ENCODE measurements around the gene TMEM200B.
"Not testable (repeated sequence)": the region's sequence is repeated elsewhere in the genome, so short reads cannot be mapped to it uniquely, and the experiment has no call there.

Gene TMEM200B

DNA sequence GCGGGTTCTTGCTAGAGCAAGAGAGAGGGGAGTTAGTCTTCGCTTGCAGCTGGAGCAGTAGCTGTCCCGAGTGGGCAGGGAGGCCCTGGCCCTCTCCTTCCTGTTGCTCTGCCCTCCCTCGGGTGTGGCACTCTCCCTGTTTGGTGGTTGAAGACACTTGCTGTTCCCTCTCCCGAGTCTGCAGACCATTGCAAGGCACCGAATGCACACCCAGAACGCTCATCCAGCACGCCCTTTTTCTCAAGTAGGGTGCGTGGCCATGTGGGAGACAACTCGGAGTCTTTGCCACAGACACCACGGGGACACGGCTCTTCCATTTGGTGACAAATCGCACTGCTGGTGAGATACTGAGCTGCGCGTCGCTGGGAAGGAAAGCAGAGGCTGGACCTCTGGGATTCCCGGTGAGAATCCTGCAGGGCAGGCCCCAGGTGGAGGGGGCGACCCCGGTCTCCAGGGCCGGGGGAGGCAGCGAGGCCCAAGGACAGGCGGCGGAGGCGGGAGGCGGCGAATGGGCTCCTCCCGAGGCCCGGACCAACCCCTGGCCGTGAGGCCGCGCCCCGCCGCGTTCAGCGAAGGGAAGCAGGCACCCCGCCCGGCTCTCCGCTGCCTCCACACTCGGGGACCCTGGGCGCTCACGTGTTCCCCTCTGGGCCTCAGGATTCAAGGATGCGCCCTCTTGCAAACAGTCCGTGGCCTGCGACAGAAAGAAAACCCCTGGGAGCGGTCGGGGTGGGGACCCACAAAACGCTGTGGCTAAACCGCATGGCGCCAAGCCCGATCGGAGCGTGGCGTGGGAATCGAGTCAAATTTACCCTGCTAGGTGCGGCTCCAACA is 10.4 kb upstream of the TMEM200B start:
- DNase-seq = no peak

DNA sequence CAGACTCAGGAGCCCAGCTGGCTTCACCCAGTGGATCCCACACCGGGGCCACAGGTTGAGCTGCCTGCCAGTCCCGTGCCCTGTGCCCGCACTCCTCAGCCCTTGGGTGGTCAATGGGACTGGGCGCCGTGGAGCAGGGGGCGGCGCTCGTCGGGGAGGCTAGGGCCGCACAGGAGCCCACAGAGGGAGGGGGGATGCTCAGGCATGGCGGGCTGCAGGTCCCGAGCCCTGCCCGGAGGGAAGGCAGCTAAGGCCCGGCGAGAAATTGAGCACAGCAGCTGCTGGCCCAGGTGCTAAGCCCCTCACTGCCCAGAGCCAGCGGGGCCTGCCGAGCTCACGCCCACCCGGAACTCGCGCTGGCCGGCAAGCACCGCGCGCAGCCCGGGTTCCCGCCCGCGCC is 7.4 kb upstream of the TMEM200B start:
- not testable (repeated sequence) for DNase-seq

- no peak for DNase-seq
These were observed 6.2 kb upstream of the TMEM200B start for GRCh38 chr1:29129916-29130315.

DNA sequence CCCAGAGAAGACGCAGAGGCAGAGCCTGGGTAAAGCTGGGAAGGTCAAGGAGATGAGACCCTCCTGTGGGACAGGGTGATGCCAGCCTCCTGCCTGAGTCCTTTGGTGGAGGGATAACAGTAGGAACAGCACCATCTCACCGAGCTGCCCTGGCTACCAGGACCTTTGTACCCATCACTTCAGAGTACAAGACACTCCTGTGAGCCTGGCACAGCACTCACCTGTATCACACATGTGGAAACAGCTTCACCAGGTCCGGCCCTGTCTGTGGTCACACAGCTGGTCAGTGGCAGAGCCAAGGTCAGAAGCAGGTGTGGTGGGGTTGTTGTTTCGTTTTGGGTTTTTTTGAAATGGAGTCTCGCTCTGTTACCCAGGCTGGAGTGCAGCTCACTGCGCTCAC is 5.0 kb upstream of the TMEM200B start:
- DNase-seq = no peak

- no peak for DNase-seq
These were observed 2.5 kb upstream of the TMEM200B start for GRCh38 chr1:29126198-29126597.

DNA sequence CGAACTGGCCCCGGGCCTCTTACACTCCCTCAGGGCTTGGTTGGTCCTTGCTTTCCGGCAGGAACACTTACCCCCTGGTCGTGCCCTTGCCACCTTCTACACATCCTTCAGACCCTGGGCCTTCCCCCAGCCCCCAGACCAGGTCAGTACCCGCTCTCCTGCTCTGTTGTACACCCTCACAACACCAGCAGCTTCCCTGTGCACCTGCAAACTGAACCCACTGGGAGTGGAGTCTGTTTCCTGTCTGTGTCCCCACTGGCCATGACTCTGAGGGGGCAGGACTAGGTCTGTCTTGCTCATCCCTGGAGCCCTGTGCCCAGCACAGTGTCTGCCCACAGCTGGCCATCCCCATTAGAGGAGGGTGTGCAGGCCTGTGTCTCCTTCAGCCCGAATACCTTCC is 2.1 kb upstream of the TMEM200B start:
- no peak for DNase-seq

GRCh38 chr1:29125237-29125641 is 1.5 kb upstream of the TMEM200B start:
- DNase-seq = no peak

DNA sequence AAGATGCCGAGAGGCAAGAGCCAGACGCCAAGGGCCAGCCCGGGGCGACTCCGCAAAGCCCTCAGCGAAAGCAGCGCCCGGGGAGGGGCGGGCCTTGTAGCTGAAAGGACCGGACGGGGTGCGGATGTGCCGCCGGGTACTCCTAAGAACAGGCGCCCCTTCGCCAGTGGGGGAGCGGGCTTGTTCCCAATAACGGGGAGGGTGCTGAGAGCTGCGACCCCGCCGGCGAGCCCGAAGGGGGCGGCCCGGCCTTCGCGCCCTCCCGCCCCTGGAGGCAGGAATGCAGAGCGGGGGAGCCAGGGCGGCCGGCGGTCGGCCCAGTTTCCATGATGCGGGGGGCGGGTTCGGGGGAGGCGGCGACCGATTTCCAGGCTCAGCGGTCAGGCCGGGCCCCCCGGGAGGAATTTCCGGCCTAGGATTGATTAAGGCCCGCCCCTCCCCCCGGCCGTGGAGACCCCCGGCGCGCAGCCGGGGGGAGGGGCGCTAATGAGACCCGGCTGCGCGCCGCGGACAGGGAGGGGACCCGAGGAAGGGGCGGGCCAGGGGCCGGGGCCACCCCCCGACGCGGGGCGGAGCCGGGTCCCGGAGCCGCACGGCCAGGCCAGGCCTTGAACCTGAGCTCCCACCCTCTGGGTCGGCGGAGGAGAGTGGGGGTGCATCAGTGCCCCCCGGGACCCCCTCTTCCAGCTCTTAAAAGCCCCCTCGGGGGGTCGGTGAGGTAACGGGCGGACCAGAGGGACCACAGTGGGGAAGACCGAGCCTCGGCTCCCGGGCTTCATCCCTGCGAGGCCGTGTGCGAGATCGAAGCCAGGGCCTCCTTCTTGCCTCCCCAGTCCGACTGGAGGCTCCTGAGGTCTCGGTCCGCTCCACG is 898 bp upstream of the TMEM200B start:
- DNase-seq = peak; percentile 61

DNA sequence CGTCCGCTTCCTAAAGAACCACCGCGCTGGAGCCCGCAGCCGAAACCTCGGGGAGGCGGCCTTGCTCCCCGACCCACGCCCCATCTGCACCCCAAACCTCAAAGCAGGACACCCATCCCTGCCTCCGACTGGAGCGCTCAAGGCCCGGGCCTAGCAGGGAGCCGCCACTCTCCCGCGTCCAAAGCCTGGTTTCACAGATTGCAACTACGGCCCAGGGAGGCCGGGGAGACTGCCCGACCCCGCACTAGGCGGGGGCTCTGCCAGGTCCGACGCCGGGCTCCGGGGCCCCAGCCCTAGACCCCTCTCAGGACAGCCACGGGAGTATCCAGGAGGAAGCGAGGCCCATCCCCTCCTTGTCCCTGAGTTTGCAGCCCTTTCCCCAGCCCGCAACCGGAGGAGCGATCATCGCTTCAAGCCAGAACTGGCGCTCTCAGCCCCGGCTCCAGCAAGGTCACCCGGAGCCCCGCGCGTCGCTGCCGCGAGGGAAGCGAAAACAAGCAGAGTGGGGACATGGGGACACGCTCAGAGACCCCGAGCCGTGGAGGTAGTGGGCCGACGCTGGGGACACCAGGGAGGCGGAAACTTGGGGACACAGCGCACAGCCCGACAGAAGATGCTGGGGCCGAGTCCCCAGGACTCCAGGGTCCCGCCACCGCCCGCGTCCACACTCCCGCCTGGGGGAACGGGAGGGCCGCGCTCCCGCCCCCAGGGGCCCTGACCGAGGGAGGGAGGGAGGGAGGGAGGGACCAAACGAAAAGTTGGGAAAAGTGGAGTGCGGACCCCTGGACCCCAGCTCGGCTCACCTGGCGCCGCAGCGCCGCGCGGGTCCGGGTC is 433 bp downstream of the TMEM200B start:
- peak; percentile 30 for DNase-seq

DNA sequence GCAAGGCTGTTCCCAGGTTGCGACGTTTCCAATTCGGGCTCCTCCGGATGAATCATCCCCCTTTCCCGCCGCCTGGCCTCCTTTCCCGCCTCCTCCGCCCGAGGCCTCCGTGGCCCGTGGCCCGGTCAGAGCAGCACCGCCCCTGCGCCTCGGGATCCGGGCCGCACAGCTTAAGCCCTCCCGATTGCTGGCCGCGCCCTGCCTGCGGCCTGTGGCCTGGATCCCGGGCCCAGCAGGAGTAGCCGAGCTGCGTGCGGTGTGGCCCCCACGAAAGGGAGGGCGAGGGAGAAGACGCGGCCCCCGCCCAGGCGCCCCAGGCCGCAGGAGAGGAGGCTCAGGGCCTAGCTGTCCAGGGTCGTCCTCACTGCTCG is 1.0 kb downstream of the TMEM200B start:
- DNase-seq = peak; percentile 80

DNA sequence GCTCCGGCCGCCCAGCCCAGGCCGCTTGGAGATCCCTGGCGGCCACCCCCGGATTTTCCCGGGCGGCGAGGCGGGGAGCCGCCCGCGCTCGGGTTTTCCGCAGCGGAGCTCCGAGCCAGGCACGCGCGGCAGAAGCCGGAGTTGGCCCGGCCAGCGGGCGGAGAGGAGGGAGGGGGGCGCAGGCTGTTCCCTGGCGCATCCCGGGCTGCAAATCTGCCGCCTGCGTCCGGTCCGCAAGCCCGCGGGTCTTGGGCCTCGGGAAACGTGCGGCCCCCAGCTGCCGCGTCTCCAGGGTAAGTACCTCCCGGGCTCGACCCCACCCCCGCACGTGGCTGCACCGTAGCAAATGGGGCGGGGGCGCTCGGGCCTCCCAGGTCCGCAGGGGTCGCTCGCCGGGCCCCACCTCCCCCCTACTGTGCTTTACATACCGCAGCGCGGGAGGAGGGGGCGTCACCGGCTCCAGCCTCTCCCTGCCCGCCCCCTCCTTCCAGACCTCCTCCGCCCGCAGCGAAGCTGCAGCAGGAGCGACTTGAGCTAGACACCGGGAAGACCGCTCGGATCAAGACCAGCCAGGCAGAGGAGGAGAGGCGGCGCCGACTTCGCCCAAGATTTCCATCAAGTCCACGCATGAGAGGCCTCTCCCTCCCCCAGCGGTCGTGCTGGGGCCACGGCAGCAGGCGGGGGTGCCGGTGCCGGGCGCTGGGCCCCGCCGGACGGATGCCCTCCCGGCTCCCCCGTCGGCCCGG is 1.6 kb downstream of the TMEM200B start:
- no peak for DNase-seq

GRCh38 chr1:29121516-29121935 is 2.2 kb downstream of the TMEM200B start:
- no peak for DNase-seq

- DNase-seq = no peak
These were observed 2.7 kb downstream of the TMEM200B start for GRCh38 chr1:29120947-29121485.

- DNase-seq = no peak
These were observed 3.3 kb downstream of the TMEM200B start for GRCh38 chr1:29120367-29120766.

- no peak for DNase-seq
These were observed 4.4 kb downstream of the TMEM200B start for GRCh38 chr1:29119121-29119929.

GRCh38 chr1:29117381-29117780 is 6.3 kb downstream of the TMEM200B start:
- DNase-seq = no peak

DNA sequence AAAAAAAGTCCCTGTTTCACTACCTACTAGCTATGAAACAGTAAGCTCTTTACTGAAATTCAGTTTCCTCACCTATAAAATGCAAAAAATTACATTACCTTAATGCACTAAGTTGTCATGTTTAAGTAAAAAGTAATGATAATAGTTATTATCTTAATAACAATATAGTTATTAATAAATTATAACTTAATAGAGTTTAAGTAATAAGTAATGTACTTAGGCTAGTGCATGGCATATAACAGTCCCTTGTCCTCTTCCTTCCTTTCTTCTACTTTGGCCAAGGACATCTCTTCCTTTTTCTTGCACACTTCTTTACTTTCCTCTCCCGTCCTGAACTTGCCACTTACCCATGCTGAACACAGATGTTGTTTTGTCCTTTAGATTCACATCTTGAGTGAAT is 9.0 kb downstream of the TMEM200B start:
- DNase-seq = no peak

GRCh38 chr1:29113413-29114117 is 10.1 kb downstream of the TMEM200B start:
- no peak for DNase-seq

GRCh38 chr1:29112705-29113412 is 10.8 kb downstream of the TMEM200B start:
- no peak for DNase-seq

DNA sequence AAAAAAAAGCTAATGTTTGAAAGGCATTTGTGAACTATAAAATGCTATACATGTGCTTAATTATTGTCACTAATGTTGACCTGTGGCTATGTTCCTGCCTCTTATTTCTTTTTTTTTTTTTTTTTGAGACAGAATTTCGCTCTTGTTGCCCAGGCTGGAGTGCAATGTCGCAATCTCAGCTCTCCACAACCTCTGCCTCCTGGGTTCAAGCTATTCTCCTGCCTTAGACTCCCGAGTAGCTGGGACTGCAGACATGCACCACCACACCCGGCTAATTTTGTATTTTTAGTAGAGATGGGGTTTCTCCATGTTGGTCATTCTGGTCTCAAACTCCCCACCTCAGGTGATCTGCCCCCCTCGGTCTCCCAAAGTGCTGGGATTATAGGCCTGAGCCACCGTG is 15.7 kb downstream of the TMEM200B start:
- not testable (repeated sequence) for DNase-seq

Measured in HCEC 1CT (cell line).